Hindlimb muscle (tissue), 1 donor: ENCODE measurements around the gene PDCD7. TPM values are rescaled to one million over a fixed set of nuclear protein-coding genes. Genes with fewer than 3 reads are reported as not detected.
"Not testable (repeated sequence)": the region's sequence is repeated elsewhere in the genome, so short reads cannot be mapped to it uniquely, and the experiment has no call there.

ENCODE experiments used
- DNase-seq: peaks from one replicate; pipeline ENCODE4 v3.0.0-alpha.2; 2013
- polyA plus RNA-seq: library from polyadenylated mRNA; unstranded; fragments of 120-200 nt; gene quantifications from one replicate; pipeline ENCODE4 v1.2.1, GENCODE V29; 2013; ENCODE audit not compliant: insufficient read length

Gene PDCD7
- polyA plus RNA-seq, result 25.7 TPM

GRCh38 chr15:65133548-65134200, at the start of gene PDCD7:
PDCD7 (minus strand) TSS chr15:65133808; CDS start chr15:65133781, 27 bp downstream.
- peak; percentile 96 for DNase-seq

GRCh38 chr15:65182538-65182937, 48.9 kb upstream of the PDCD7 start:
- no peak for DNase-seq

- DNase-seq, result not testable (repeated sequence)
Measured at GRCh38 chr15:65181582-65182353, 48.2 kb upstream of the PDCD7 start.

GRCh38 chr15:65180167-65180566, 46.6 kb upstream of the PDCD7 start:
- DNase-seq, result no peak

GRCh38 chr15:65177901-65178300, 44.3 kb upstream of the PDCD7 start:
- DNase-seq, result no peak

GRCh38 chr15:65176056-65176455, 42.4 kb upstream of the PDCD7 start:
- no peak for DNase-seq

- no peak for DNase-seq
Measured at GRCh38 chr15:65175511-65175910, 41.9 kb upstream of the PDCD7 start.

GRCh38 chr15:65174509-65174908, 40.9 kb upstream of the PDCD7 start:
- no peak for DNase-seq

GRCh38 chr15:65172531-65172930, 38.9 kb upstream of the PDCD7 start:
- no peak for DNase-seq

- DNase-seq, result no peak
Measured at GRCh38 chr15:65171428-65171827, 37.8 kb upstream of the PDCD7 start.

- no peak for DNase-seq
Measured at GRCh38 chr15:65165875-65166274, 32.3 kb upstream of the PDCD7 start.

- DNase-seq, result no peak
Measured at GRCh38 chr15:65164139-65164538, 30.5 kb upstream of the PDCD7 start.

GRCh38 chr15:65163041-65163440, 29.4 kb upstream of the PDCD7 start:
- DNase-seq, result no peak

GRCh38 chr15:65156692-65157091, 23.1 kb upstream of the PDCD7 start:
- DNase-seq, result no peak

- DNase-seq, result no peak
Measured at GRCh38 chr15:65154720-65155119, 21.1 kb upstream of the PDCD7 start.

GRCh38 chr15:65147902-65148301, 14.3 kb upstream of the PDCD7 start:
- DNase-seq, result no peak

GRCh38 chr15:65146438-65146837, 12.8 kb upstream of the PDCD7 start:
- no peak for DNase-seq

GRCh38 chr15:65138631-65139030, 5.0 kb upstream of the PDCD7 start:
- not testable (repeated sequence) for DNase-seq

GRCh38 chr15:65137893-65138292, 4.3 kb upstream of the PDCD7 start:
- not testable (repeated sequence) for DNase-seq

GRCh38 chr15:65137089-65137488, 3.5 kb upstream of the PDCD7 start:
- not testable (repeated sequence) for DNase-seq

- no peak for DNase-seq
Measured at GRCh38 chr15:65134538-65134937, 930 bp upstream of the PDCD7 start.

- DNase-seq, result peak; percentile 39
Measured at GRCh38 chr15:65132878-65133547, 595 bp downstream of the PDCD7 start.

- no peak for DNase-seq
Measured at GRCh38 chr15:65130941-65131340, 2.7 kb downstream of the PDCD7 start.

GRCh38 chr15:65115542-65115941, 18.1 kb downstream of the PDCD7 start:
- no peak for DNase-seq
